Testis (tissue), 3 donors: ENCODE results near the gene C4orf36. TPM values are rescaled to one million over a fixed set of nuclear protein-coding genes. Genes with fewer than 3 reads are reported as not detected.

ENCODE experiments used
- DNase-seq: peaks from one replicate; pipeline ENCODE4 v3.0.0-alpha.2; 2019
- H3K27ac ChIP-seq, 2 donors: fragments of 200-600 bp; sonication (generic); one replicate each; pipeline ENCODE4 v1.5.1; 2019
- H3K27me3 ChIP-seq: fragments of 200-600 bp; sonication (generic); one replicate; pipeline ENCODE4 v1.5.1; 2019
- H3K36me3 ChIP-seq: fragments of 200-600 bp; sonication (generic); one replicate; pipeline ENCODE4 v1.5.1; 2017; ENCODE audit warnings: low read depth; ENCODE audit errors: missing control alignments
- H3K4me1 ChIP-seq: fragments of 200-600 bp; sonication (generic); one replicate; pipeline ENCODE4 v1.5.1; 2019
- H3K4me3 ChIP-seq, 2 donors: fragments of 200-600 bp; sonication (generic); one replicate each; pipeline ENCODE4 v1.5.1; 2017 to 2019
- H3K9me3 ChIP-seq: fragments of 200-600 bp; sonication (generic); one replicate; pipeline ENCODE4 v1.5.1; 2017
- POLR2A ChIP-seq: fragments of 450-650 bp; IDR thresholded peaks from one replicate; pipeline ENCODE4 v1.6.1; 2017; ENCODE audit warnings: antibody characterized with exemption, mild to moderate bottlenecking, moderate library complexity
- WGBS, 2 donors: methylation state at CpG; one replicate each; pipeline ENCODE4 v1.1.5; 2018; 5-methylcytosine and 5-hydroxymethylcytosine counted together
- intact Hi-C: fragments of 100-400 bp; cut with DNase I; formaldehyde crosslinking; loops from one replicate; pipeline ENCODE4 v1.15.1; 2023; ENCODE audit warnings: low total_unique reads
- polyA plus RNA-seq: library from polyadenylated mRNA; stranded (reverse); fragments of 350-450 nt; fragmentation: Illumina TruSeq; extraction: RNeasy Lipid Tissue Mini Kit (QIAGEN cat#74804); gene quantifications from one replicate; pipeline ENCODE4 v1.2.3, GENCODE V29; 2014; ENCODE audit warnings: low read depth, low replicate concordance; ENCODE audit not compliant: insufficient read depth
- total RNA-seq, 2 donors: library from RNA; depleted of rRNA; stranded (reverse); fragments of >200 nt; gene quantifications; one replicate each; pipeline ENCODE4 v1.2.3, GENCODE V29; 2016
- TF ChIP-seq, protein P1 (sequence below), 3 experiments: fragments of 450-650 bp in 2 of 3; fragments of 200-600 bp in 1 of 3; sonication (generic) in 1 of 3; IDR thresholded peaks; one replicate each; pipeline ENCODE4 v1.5.1; 2016 to 2019; ENCODE audit warnings: antibody characterized with exemption in 3 of 3, mild to moderate bottlenecking in 2 of 3, moderate library complexity in 1 of 3

C4orf36 gene
- total and polyA plus RNA-seq, 3 donors from 2014 or later, result 5.9 to 26.4 (median 20.0) TPM

DNA sequence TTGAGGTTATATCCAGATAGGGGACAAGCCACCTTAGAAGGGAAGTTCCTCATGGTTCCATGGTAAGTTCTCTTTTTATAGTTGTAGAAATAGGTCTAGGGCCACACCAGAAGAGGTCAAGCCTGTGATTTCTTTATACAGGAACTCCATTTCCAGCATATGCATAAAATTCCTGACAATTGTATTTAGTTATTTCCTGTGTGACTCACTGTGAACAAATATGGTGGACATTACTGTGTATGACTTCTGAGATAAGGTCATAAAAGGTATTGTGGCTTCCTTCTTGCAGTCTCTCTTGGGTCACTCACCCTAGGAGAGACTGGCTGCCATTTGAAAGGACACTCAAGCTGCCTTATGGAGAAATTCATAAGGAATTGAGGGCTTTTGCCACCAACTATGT is 2.2 kb upstream of the C4orf36 start:
- Histone ChIP-seq H3K9me3 (no peaks in the 10 kb centered on the region), H3K4me3 (no peak overlapping the region), H3K36me3 (no peaks in the 10 kb centered on the region), H3K27me3 (no peaks in the 10 kb centered on the region), H3K4me1 (no peaks in the 10 kb centered on the region), H3K27ac (no peak overlapping the region)
- no peak for TF ChIP-seq POLR2A
- TF ChIP-seq, protein P1, sequence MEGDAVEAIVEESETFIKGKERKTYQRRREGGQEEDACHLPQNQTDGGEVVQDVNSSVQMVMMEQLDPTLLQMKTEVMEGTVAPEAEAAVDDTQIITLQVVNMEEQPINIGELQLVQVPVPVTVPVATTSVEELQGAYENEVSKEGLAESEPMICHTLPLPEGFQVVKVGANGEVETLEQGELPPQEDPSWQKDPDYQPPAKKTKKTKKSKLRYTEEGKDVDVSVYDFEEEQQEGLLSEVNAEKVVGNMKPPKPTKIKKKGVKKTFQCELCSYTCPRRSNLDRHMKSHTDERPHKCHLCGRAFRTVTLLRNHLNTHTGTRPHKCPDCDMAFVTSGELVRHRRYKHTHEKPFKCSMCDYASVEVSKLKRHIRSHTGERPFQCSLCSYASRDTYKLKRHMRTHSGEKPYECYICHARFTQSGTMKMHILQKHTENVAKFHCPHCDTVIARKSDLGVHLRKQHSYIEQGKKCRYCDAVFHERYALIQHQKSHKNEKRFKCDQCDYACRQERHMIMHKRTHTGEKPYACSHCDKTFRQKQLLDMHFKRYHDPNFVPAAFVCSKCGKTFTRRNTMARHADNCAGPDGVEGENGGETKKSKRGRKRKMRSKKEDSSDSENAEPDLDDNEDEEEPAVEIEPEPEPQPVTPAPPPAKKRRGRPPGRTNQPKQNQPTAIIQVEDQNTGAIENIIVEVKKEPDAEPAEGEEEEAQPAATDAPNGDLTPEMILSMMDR (IDR thresholded peaks at IDR 0.05), result no peak
- intact Hi-C loops, result no loop called here
- DNase-seq, result no peak

DNA sequence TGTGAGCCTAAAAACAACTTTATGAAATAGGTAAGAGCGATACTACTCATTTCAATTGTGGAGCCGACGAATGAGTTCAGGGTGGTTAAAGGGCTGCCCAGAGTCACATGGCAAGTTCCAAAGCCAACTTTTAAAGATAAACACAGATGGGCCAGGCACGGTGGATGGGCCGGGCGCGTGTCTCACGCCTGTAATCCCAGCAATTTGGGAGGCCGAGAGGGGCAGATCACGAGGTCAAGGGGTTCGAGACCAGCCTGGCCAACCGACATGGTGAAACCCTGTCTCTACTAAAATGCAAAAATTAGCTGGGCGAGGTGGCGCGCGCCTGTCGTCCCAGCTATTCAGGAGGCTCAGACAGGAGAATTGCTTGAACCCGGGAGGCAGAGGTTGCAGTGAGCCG is 914 bp upstream of the C4orf36 start:
- Histone ChIP-seq H3K4me3 (no peak overlapping the region), H3K36me3 (no peaks in the 10 kb centered on the region), H3K27ac (no peak overlapping the region), H3K9me3 (no peaks in the 10 kb centered on the region), H3K27me3 (no peaks in the 10 kb centered on the region), H3K4me1 (no peaks in the 10 kb centered on the region)
- DNase-seq, result no peak
- no peak for TF ChIP-seq POLR2A
- TF ChIP-seq, protein P1 (IDR thresholded peaks at IDR 0.05), result no peak
- WGBS, 2 donors, result 71 to 83% methylated on average over 19 of the region's 19 CpGs
- intact Hi-C loops, result no loop called here

DNA sequence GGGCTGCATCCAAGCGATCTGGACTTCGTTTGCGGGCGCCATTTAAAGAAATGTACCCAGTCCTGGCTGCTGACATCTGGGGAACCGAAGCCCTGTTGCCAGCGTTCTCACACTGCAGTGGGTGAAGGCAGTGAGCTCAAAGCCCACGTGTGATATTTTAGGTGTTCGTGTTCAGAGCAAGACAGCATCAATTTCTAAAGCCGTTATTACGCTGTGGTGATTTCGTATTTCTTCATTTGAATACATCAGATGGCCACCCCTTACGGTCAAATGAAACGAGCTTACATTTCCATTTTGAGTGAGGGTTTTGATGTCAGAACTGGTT is 376 bp upstream of the C4orf36 start:
- H3K36me3 ChIP-seq, result no peaks in the 10 kb centered on the region
- intact Hi-C loops, result no loop called here
- DNase-seq, result no peak
- TF ChIP-seq, protein P1 (IDR thresholded peaks at IDR 0.05), result no peak
- TF ChIP-seq POLR2A, result no peak
- WGBS, 2 donors, result 2 to 4% methylated on average over 11 to 13 of the region's 13 CpGs
- H3K27ac ChIP-seq, result peak overlapping the region; percentile 7 to 64
- H3K4me3 ChIP-seq, result peak overlapping the region; percentile 58 to 83
- no peaks in the 10 kb centered on the region for H3K4me1 ChIP-seq
- H3K9me3 ChIP-seq, result no peaks in the 10 kb centered on the region
- no peaks in the 10 kb centered on the region for H3K27me3 ChIP-seq

DNA sequence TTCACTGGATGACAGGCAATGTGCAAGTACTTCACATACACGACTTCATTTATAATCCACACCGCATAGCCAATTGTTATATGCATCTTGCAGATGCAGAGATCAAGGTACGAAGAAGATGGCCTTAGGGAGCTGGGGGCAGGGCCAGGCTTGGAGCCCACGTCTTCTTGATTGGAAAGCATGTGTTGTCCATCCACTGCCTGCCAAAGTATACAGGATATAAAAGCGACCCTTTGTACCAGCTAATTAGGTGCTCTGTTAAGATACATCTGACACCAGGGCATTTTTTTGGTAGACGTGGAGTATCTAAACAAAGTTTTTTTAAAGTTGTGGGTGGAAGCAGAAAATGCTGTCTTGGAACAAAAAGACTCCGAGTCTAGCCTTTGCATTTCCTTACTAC is 1.4 kb downstream of the C4orf36 start:
- Histone ChIP-seq H3K27ac (no peak overlapping the region), H3K36me3 (no peaks in the 10 kb centered on the region), H3K9me3 (no peaks in the 10 kb centered on the region), H3K4me1 (no peaks in the 10 kb centered on the region), H3K4me3 (no peak overlapping the region), H3K27me3 (no peaks in the 10 kb centered on the region)
- TF ChIP-seq, protein P1 (IDR thresholded peaks at IDR 0.05), result no peak
- no peak for TF ChIP-seq POLR2A
- WGBS, 2 donors, result 40 to 52% methylated on average over 7 of the region's 7 CpGs
- intact Hi-C loops, result no loop called here
- no peak for DNase-seq

DNA sequence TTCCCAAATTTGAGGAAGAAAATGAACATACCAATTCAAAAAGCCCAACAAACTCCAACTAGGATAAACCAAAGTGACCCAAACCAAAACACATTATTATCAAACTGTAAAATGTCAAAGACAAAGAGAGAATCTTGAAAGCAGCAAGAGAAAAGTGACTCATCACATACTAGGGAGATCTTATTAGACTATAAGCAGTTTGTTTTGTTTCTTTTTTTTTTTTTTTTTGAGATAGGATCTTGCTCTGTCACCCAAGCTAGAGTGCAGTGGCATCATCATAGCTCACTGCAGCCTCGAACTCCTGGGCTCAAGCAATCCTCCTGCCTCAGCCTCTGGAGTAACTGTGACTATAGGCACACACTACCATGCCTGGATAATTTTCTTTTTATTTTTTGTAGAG is 12.6 kb downstream of the C4orf36 start:
- Histone ChIP-seq H3K36me3 (no peaks in the 10 kb centered on the region), H3K4me1 (no peaks in the 10 kb centered on the region), H3K27ac (no peak overlapping the region), H3K9me3 (no peaks in the 10 kb centered on the region), H3K27me3 (no peaks in the 10 kb centered on the region), H3K4me3 (no peak overlapping the region)
- DNase-seq, result no peak
- TF ChIP-seq POLR2A, result no peak
- TF ChIP-seq, protein P1 (IDR thresholded peaks at IDR 0.05), result no peak
- 88 to 97% methylated on average over 1 of the region's 1 CpG for WGBS, 2 donors
- intact Hi-C loops, result no loop called here
